ENCODE results near the gene NEGR1.

Gene NEGR1

DNA sequence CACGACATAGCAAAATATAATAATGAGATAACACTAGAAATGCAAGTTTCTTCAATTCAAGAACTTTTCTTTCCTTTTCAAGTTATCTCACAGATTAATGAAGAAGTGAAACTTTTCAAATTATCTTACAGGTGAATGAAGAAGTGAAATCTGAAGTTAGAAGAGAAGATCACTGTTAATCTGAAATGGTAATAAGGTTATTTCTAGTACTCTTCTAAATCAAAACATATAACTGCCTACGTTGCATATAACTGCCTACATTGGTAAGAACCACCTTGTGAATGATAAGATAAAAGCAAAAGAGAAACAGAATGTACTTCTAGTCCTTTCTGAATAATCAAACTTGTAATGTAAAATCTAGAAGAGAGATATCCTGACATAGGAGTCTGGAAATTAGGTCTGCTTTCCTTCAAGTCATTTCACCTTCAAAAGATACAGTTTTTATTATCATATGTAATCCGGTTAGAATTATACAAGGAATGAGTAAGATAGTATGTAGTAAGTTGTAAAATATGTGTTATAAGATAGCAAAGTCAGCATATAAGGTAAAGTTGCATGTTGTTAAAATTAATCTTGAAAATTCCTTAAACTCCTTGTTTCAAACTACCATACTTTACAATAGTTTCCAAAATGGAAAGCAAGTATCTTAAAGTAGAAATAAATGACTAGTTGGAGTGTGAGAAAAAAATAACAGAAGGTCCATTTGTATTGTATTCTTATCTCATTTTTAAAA is 679.1 kb downstream of the NEGR1 start:
- no peak for DNase-seq

DNA sequence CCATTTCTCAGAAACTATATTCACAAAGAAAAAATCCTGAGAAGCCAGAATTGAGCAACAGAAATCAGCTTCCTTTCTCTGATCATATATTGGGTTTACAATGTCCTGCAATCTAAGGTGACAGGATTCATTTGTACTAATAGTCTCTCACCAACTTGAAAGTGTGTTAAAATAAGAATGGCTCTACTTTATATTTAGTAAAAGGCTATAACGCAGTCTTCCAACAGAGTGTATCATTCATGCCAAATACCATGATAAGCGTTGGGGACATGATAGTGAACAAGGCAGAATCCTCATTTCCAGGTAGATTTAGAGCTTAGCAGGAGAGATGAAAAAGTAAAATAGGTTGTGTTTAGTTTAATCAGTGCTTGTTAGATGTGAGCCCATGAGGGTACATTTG is 682.3 kb downstream of the NEGR1 start:
- no peak for DNase-seq

DNA sequence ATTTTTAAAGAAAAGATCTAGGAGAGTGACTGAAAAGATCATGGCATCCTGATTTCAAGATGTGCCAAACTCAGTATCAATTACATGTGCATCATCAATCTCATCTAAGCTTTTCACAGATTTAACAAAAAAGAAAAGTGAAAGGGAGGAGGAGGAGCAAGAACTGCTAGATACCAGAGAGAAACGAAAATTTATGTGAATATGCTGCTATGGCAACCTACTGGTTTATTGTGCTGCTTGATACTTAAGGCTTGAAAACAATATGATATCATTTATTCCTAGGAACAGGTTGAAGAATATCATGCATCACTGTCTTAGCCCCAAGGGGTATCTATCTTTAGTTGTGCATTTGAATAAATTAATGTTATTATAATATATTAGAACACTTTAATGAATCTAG is 683.0 kb downstream of the NEGR1 start:
- DNase-seq = no peak

DNA sequence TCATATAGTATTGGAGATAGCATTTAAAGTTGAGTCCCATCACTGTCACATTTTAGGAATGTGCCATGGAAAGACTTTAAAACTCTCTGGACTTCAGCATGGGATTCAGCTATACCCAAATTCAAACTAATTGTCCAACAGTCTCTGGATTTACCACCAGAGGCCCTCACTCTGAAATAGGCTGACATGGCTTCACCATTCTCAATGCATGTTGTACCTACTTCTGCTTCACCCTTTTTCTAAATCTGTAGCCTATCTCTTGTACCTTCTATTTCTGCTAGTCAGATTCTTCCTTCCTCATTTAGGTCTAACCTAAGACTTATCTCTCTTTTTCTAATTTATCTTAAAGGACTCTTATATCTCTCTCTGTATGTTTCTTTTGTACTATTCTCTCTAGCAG is 688.8 kb downstream of the NEGR1 start:
- DNase-seq = peak; percentile 30 to 47

DNA sequence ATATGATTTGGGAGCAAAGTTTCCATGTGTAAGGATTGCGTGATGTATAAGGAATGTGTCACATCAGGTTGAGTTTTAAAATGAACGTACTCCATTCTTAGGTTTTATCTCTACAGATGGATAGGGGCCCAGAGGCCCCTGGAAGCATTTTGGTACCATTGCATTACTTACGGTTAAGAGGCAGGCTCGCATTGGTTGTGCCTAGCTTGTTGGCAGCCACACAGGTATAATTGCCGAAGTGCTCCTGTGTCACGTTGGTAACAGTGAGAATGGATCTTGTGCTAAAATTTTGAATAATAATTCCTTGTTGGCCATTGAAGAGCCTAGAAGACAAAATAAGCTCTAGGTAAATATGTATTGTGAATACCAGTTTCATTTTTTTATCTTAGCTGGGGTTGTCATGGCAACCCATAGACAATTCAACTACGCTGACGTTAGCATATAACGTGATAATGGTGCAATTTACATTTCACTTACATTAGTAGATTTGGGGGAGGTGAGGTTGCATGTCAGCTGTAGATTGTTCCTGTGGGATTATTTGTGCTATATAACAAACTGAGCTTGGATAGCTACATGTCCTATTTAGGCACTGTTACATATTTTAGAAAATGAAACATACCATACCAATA is 689.6 kb downstream of the NEGR1 start:
- no peak for DNase-seq

DNA sequence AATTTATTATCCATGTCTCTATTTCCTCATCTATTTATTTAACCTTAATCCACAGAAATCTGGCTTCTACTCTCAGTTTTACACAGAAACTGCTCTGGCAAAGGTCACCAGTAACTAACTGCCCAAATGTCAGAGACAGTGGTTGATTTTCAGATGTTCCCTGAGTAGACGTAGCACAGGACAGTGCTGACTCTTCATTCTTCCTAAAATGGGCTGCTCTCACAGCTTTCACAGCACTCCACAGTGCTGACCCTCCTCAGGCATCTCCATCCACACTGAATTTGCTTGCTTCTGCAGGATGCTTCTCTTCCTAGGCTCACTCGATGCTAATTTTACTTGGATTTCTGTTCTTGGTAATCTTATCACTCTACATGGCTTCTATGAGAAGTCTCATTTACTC is 693.3 kb downstream of the NEGR1 start:
- DNase-seq = no peak

DNA sequence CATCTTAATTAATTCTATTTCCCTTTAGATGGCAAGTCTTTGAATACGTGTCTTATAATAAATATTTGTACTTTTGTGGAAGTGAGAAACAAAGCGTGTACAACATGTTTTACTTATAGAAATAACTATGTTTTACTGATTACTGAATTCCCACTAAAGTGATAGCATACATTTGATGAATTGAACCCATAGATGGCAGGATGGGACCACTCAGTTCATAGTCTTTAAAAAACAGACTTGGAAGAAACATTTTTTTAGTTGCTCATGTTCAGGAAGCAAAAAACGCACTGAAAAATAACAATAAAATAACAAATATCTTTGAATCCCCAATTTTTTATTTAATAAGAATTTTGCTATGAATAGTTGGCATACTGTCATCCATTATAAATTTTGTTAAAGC is 694.4 kb downstream of the NEGR1 start:
- DNase-seq = peak; percentile 44

DNA sequence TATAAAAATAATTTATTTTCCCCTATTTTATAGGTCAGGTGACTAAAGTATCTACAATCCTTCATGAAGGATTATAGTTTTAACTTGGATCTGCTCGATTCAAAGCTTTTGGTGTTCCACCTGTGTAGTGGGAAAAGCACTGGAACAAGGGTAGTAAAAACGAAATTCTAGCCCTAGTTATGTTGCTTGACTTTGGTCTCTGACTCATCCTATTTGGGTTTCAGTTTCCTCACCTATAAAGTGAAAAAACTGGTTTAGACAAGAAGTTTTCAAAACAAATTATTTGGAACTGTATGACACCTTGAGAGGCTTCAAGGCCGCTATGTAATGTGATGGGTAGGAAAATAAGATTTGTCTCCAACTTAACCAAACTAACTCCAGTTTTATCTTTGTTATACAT is 696.3 kb downstream of the NEGR1 start:
- no peak for DNase-seq

DNA sequence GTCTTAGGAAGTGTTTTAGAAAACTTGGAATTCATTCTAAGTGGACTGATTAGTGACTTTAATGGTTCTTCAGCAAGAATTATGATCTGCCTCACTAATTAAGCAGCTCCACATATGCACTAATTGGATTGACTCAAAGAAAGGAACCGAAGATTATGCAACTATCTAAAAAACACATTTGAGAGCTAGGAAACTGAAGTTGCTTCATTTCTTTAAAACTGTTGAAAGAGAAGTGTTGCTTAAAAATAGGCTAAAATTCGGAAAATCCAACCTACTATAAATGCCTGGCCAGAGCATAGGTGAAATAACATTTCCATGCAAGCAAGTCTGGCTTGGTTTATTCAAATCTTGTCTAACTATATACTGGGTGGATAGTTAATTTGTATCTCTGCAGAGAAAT is 698.6 kb downstream of the NEGR1 start:
- no peak for DNase-seq

DNA sequence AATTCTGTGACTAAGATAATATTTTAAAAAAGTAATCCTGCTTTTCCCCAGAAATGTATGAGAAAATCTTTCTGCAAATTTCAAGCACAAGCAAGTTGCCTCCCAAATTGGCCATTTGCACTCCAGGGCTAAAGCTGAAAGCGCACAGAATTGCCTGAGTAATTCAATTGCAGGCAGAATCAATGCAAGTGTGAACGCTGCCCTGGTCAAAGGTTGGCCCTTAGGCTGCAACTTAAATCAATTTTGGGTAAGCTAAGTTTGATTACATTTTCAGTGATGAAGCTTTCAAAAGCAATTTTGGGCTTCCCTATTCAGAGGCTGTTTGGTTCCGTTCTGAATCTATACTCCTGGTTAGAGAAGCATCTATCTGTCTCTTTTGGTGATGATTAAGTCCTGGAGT is 699.7 kb downstream of the NEGR1 start:
- no peak for DNase-seq

DNA sequence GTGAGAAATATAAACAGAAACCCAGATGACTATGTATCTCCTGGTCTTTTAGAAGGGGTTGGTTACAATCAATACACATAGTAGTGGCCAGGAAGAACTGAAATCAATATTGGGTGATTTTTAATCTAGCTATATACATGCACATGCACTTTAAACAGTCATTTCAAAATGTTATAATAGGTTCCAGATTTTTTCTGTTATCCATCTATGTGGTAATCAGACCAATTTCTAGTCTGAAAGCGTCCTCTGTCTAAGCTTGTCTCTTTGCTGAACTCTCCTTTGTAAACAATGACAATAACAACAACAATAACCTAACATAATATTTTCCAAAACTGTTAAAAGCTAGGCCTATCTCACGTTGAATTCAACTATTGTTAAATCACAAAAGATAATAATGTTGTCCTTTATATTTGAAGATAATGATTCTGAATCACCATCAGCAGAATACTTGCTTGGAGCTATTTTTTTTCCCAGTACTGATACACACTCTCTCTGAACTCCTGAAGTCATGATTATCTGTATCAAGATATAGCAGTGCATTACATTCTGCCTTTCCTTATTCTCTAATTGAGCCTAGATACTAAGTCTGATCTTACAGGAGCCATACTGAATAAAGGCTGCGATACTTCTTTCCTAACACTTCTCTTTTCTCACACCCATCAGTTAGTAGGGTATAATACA is 704.7 kb downstream of the NEGR1 start:
- no peak for DNase-seq

DNA sequence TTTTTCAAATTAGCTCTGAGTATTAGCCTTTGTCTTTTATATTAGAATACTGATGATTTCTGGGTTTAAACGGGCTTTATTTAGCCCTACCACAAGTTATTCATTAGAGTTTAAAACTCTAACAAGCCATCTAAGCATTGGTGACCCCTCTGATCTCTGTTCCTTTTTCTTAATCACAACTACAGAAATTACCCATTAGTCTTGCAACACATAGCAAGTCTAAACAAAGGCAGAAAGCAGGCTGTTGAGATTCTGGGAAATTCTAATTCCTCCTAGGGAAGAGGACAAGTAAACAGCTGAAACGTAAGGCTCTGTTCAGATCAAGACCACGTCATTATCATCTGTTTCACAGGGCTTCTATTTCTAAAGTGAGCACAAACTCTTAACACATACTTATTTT is 710.3 kb downstream of the NEGR1 start:
- no peak for DNase-seq

DNA sequence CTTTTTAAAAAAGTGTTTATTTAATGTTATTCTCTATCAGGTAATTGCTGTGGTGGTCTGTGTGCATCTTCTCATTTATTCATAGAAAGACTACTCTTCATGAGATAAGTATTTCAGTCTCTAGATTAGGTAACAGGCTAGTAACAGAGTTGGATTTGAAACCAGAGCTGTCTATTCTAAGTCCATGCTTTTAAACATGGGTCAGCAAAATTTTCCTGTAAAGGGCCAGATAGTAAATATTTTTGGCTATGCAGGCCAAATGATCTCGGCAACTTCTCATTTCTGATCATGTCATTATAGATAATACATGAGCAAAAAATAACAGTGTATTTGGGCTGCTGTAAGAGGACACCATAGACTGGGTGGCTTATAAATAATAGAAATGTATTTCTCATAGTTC is 715.9 kb downstream of the NEGR1 start:
- no peak for DNase-seq

DNA sequence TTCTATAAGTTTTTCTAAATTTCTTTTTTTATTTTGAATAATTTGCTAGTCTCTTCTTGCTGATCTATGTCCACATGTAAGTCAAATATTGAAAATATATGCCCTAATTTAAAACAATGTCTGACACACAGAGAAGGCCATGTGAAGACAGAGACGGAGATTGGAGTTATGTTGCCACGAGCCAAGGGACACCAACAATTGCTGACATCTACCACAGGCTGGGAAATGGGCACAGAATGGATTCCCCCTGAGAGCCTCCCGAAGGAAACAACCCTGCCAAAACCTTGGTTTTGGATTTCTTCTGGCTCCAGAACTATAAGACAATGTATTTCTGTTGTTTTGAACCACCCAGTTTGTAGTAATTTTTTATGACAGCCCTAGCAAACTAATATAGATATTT is 716.5 kb downstream of the NEGR1 start:
- DNase-seq = no peak

DNA sequence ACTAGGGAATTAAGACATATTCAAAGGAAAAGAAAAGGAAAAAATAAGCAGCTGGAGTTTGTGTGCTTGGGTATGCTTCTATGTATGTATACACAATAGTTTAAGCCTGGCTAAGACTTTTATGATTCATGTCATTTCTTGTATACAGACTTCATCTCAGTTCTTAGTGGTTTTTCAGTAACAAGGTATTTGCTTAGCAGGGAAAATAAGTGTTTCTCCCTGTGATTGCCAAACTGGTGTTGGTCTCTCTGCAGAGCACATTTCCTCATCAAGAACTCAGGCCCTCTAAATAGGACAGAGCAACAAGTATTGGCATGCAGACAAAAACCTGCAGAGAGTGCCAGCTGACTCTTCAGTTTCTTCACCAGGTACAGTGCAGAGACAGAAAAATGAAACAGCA is 717.1 kb downstream of the NEGR1 start:
- DNase-seq = no peak

DNA sequence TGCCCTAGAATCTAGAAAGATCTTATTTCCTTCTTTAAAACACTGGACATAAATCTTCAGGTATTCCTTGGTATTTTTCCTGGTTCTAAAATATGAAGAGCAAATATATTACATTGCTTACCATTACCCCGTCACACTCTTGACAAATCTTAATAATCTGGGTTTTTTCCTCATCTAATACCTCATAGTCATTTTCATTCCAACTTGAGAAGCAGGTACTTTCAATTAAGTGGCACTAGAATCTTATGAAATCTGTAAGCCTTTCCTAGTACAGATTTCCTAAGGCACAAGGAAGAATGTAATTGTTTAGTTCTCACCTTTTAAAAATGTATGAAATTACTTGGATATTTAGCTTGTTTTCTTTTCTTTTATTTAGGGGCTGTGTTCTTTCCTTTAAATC is 720.0 kb downstream of the NEGR1 start:
- no peak for DNase-seq

DNA sequence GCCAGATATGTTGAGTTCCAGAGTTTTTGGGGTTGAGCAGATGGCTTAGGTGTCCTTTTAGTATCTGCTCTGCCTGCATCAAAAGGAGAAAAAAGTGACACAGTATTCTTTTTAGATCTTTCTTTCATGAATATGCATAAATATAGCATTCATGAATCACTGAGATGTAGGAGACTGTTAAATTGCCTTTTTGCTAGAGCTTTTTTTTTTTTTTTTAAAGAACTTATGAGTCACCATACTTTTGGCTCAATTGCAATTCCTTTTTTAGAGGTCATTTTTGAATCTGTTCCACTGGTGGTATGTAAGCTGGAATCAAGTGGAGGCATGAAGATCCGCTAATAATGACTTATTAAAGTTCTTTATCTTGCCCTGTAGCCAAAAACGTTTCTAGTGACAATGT is 720.6 kb downstream of the NEGR1 start:
- DNase-seq = no peak

DNA sequence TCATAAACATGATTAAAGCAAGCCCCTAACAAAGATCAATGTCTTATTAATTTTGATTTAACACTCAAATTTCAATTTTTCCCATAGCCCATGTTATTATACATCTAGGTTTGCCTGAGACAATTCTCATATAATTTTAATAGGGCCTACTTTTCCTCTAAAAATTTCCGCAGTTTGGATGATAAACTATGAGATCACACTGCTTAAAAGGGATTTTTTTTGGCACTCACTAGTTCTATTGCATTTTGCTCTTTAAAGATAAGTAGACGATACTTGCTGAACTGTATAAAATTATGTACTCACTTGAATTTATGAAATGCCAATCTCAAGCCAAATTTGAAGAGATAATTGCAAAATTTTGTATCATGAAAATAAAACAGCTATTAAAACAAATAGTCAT is 721.1 kb downstream of the NEGR1 start:
- no peak for DNase-seq

DNA sequence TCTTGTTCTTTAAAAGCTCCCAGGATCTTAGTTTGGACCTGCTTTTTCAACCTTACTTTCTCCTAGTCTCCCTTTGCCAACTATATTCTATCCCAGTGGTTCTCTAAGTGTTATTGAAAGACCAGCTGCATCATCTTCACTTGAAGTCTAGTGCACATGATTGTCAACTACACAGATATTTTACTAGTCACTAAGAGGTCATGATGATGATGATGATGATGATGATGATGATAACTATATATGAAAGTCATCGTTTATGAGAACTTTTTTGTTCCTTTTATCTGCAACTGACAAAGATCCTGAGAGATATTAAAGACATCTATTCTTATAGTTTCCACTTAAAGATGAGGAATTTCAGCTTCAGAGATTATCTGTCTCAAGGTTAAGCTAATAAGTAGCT is 722.5 kb downstream of the NEGR1 start:
- no peak for DNase-seq

DNA sequence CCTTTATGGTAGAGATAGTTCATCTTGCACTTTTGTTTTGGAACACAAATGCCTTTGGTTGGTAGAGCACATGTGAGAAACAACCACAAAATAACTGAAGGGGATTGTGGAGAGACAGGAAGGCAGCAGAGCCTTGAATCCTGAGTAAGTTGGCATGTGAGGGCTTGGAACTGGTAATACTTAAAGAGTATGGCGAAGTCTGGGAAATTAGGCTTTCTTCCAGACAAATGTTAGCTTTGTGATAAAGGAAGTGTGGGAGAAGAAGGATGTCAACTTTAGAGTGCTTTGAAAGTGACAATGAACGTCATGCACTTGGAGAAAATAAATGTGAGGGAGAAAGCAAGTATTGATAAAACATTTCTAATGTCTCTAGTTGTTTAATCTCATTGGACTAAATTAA is 725.2 kb downstream of the NEGR1 start:
- DNase-seq = no peak

DNA sequence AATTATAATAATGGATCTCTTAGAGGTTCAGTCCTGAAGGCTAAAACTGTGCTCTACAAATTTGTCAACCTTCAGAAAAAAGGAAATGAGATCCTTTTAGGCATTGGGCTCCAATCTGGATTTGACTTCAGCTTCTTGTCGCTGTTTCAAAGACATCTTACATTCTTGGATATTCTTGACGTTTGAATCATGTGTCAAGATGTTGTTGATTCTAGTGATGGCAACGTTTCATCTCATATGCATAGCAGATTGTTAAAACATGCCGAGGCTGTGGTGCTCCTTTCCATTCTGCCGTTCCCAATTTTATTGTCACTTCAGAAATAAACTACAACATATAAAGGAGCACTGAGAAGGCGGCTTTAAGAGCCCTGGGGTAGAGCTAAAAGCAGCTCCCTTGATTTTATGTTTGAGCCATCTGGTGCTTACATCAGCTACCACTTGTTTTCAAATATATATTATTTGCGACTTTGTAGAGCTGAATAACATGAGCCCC is 733.9 kb downstream of the NEGR1 start:
- DNase-seq = no peak

DNA sequence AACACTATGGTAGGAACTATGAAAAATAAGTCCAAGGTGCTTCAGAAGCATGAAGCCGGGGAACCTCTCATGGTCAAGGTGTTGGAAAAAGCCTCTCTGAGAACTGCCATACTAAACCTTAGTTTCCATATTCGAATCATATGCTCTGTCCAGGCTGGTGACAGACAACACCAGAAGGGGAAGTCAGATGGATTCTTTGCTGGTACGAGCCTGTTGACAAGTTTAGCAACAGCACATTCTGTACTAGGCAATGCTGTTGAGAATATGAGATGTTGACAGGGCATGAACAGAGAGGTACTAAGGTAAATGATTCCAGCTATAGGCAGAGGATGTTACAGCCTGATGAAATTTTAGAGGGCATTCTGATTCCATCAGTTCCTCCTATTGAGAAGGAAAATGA is 740.2 kb downstream of the NEGR1 start:
- no peak for DNase-seq

DNA sequence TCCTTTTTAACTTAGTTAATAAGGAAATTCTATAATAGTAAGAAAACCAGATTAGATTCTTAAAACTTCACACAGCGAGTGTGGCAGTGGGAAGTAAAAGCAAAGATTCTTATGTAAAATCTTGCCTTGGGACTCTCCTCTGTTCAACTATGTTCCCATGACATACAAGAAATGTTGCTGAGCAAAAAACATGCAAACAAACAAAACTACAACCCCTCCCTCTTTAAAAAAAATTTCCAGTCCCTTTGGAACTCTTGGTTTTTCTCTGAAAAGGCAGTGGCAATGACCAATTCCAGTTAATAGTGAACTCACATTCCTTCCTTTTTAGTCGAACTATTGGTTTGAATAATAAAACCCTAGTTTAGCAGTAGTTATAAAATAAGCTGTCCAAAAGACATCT is 748.4 kb downstream of the NEGR1 start:
- DNase-seq = no peak

DNA sequence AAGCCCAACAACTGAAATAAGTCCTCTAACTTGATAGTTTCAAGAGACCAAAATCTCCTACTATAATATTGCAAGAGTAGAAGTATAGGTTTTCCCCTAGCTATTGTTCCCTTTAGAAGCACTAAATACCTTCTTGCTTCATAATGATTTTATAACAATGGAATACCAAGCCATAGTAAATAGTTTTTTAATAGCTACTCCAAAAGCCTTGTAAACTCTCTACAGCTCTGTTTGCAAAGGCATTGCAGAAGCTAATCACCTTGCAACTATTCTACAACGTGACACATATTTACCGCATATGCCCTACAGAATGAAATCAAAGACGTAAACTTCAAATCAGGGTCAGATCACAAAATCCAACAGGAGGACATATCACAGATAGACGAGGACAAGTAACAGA is 750.0 kb downstream of the NEGR1 start:
- no peak for DNase-seq
